HCT116 (cell line): ENCODE measurements around the gene FGF3.

Experiments
- POLR2A ChIP-seq: IDR thresholded peaks from 2 replicates; pipeline ENCODE4 v1.7.0; 2011; ENCODE audit warnings: borderline replicate concordance; ENCODE audit not compliant: insufficient read depth, insufficient read length; ENCODE audit errors: extremely low read depth
- RAD21 ChIP-seq: IDR thresholded peaks from 2 replicates; pipeline ENCODE4 v1.6.1; 2012; ENCODE audit warnings: low read depth, mild to moderate bottlenecking
- TF ChIP-seq, protein P1 (sequence below), 3 experiments: fragments of 200-600 bp in 1 of 3; sonication (generic) in 1 of 3; IDR thresholded peaks in 2 of 3; conservative IDR thresholded peaks in 1 of 3; 2 replicates each; pipeline ENCODE4 v1.5.1; 2012 to 2017; ENCODE audit warnings: low read depth in 2 of 3, low read length in 2 of 3, antibody characterized with exemption in 1 of 3, borderline replicate concordance in 1 of 3, control low read depth in 1 of 3, mild to moderate bottlenecking in 1 of 3, mixed read lengths in 1 of 3, mixed run types in 1 of 3, moderate library complexity in 1 of 3; ENCODE audit not compliant: insufficient read depth in 1 of 3

DNA sequence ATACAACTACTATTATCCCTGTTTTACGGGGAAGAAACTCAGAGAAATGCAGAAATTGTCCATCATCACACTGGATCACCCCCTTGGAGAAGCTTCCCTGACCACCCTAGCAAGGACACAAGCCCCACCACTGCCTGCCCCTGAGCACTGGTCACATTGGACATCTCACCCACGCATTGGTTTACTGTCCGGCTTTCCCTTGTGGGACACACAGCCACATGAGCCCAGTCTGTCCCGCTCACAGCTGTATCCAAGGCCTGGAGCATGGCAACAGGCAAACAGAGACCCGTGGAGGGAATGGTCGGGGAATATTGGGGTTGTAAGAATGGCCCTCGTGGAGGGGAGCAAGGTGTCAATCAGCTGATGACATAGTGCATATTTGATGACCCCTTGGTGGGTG, 42.7 kb upstream of the FGF3 start:
- no peak for TF ChIP-seq RAD21
- no peak for TF ChIP-seq POLR2A
- TF ChIP-seq, protein P1, sequence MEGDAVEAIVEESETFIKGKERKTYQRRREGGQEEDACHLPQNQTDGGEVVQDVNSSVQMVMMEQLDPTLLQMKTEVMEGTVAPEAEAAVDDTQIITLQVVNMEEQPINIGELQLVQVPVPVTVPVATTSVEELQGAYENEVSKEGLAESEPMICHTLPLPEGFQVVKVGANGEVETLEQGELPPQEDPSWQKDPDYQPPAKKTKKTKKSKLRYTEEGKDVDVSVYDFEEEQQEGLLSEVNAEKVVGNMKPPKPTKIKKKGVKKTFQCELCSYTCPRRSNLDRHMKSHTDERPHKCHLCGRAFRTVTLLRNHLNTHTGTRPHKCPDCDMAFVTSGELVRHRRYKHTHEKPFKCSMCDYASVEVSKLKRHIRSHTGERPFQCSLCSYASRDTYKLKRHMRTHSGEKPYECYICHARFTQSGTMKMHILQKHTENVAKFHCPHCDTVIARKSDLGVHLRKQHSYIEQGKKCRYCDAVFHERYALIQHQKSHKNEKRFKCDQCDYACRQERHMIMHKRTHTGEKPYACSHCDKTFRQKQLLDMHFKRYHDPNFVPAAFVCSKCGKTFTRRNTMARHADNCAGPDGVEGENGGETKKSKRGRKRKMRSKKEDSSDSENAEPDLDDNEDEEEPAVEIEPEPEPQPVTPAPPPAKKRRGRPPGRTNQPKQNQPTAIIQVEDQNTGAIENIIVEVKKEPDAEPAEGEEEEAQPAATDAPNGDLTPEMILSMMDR (IDR thresholded peaks at IDR 0.05 in 2 of 3, conservative IDR thresholded peaks at IDR 0.05 in 1 of 3; ENCODE audit: borderline replicate concordance in 1 of 3, insufficient read depth in 1 of 3, low read depth in 2 of 3, low read length in 2 of 3) = no peak
